IPS-NIHi11 (cell line): ENCODE data around the gene KRT17.
"Not testable (repeated sequence)": the region's sequence is repeated elsewhere in the genome, so short reads cannot be mapped to it uniquely, and the experiment has no call there.

Experiments
- DNase-seq: peaks from one replicate; pipeline ENCODE4 v3.0.0; 2012; ENCODE audit warnings: mixed read lengths, low spot score

The KRT17 gene

GRCh38 chr17:41634639-41635038 lies 10.3 kb upstream of the KRT17 start:
- no peak for DNase-seq

- DNase-seq = no peak
Observed at GRCh38 chr17:41633556-41634199, 9.3 kb upstream of the KRT17 start.

GRCh38 chr17:41632482-41633105 lies 8.2 kb upstream of the KRT17 start:
- DNase-seq = no peak

- DNase-seq = no peak
Observed at GRCh38 chr17:41631898-41632285, 7.5 kb upstream of the KRT17 start.

- DNase-seq = no peak
Observed at GRCh38 chr17:41631025-41631897, 6.9 kb upstream of the KRT17 start.

- DNase-seq = no peak
Observed at GRCh38 chr17:41629826-41630670, 5.7 kb upstream of the KRT17 start.

GRCh38 chr17:41629316-41629715 lies 4.9 kb upstream of the KRT17 start:
- no peak for DNase-seq

GRCh38 chr17:41628621-41629255 lies 4.4 kb upstream of the KRT17 start:
- DNase-seq = not testable (repeated sequence)

GRCh38 chr17:41628073-41628370 lies 3.6 kb upstream of the KRT17 start:
- DNase-seq = not testable (repeated sequence)

- no peak for DNase-seq
Observed at GRCh38 chr17:41627316-41628072, 3.1 kb upstream of the KRT17 start.

GRCh38 chr17:41626914-41627295 lies 2.5 kb upstream of the KRT17 start:
- not testable (repeated sequence) for DNase-seq

- DNase-seq = not testable (repeated sequence)
Observed at GRCh38 chr17:41626028-41626913, 1.9 kb upstream of the KRT17 start.

GRCh38 chr17:41625602-41626001 lies 1.2 kb upstream of the KRT17 start:
- DNase-seq = no peak

- not testable (repeated sequence) for DNase-seq
Observed at GRCh38 chr17:41623184-41623861, 1.1 kb downstream of the KRT17 start.

GRCh38 chr17:41622340-41623183 lies 1.8 kb downstream of the KRT17 start:
- not testable (repeated sequence) for DNase-seq

GRCh38 chr17:41621916-41622315 lies 2.5 kb downstream of the KRT17 start:
- no peak for DNase-seq

GRCh38 chr17:41621435-41621817 lies 2.9 kb downstream of the KRT17 start:
- DNase-seq = not testable (repeated sequence)
